ENCODE results near the gene DOP1B. TPM values are rescaled to one million over a fixed set of nuclear protein-coding genes. Genes with fewer than 3 reads are reported as not detected.

The DOP1B gene
- total and polyA plus RNA-seq, 10 of the 15 experiments (the other 5 are each of a cell fraction or from before 2014, with no cell fraction given): 1.2 to 12.2 (median 4.3) TPM

GRCh38 chr21:36124395-36124794 is 32.2 kb upstream of the DOP1B start:
- ChIA-PET RAD21 (ENCODE audit: unreplicated experiment) (no interaction called here), CTCF (interaction anchor here (0.6 to 2.1 kb wide), 8 partner anchors 10 to 198 kb away, joined by 3 to 6 read pairs (median 4); no protein-coding TSS in a partner anchor), SMC1A (ENCODE audit: uncharacterized antibody, unreplicated experiment) (interaction anchor here (1.2 kb wide), 1 partner anchor 10 kb away, joined by 3 read pairs; no protein-coding TSS in a partner anchor), POLR2A (no interaction called here)
- Histone ChIP-seq H3K36me3 (ENCODE audit: control insufficient read depth in 2 of 2, insufficient read depth in 2 of 2, low read length in 1 of 2) (no peaks in the 10 kb centered on the region), H2AFZ (ENCODE audit: control insufficient read depth, low read depth, low read length) (no peak overlapping the region), H3K27me3 (replicated peaks in 1 of 2; ENCODE audit: control insufficient read depth in 2 of 2, insufficient read depth in 2 of 2, low read length in 1 of 2) (no peaks in the 10 kb centered on the region), H3K9ac (ENCODE audit: control insufficient read depth, insufficient read depth, low read length) (no peak overlapping the region), H3K9me3 (replicated peaks; ENCODE audit: control insufficient read depth, insufficient read depth, low read length) (no peaks in the 10 kb centered on the region), H3K4me3 (no peak overlapping the region), H4K20me1 (ENCODE audit: control insufficient read depth, insufficient read depth) (no peaks in the 10 kb centered on the region), H3K4me1 (ENCODE audit: control insufficient read depth, insufficient read depth, low read length) (peaks cover 5% of the 10 kb centered on the region; the same call in 1 of the 2 replicates), H3K27ac (ENCODE audit: control insufficient read depth, insufficient read depth) (no peak overlapping the region), H3K4me2 (ENCODE audit: control insufficient read depth, insufficient read depth) (no peak overlapping the region), H3K79me2 (ENCODE audit: control insufficient read depth, insufficient read depth, low read length) (no peaks in the 10 kb centered on the region)
- intact Hi-C loops (cut with micrococcal nuclease; ENCODE audit: unreplicated experiment) (no loop called here), in situ Hi-C loops (cut with MboI) (no loop called here)
- no TSS peak for BruUV-seq (replicated peaks)
- DNase-seq (ENCODE audit: low read depth, low spot score) (no peak), ATAC-seq (no peak), FAIRE-seq (no peak)
- 95% methylated on average over 2 of the region's 2 CpGs for WGBS (ENCODE audit: insufficient coverage, insufficient replicate concordance, low lambda C conversion rate, missing lambda C conversion rate)
- TF ChIP-seq ZBTB11 (CRISPR knock-in tag; IDR thresholded peaks at IDR 0.05) (no peak), MYC (IDR thresholded peaks at IDR 0.05; ENCODE audit: insufficient read depth, insufficient read length, insufficient replicate concordance, low read length, severe bottlenecking) (no peak), DPF2 (IDR thresholded peaks at IDR 0.05) (no peak), MXI1 (IDR thresholded peaks at IDR 0.05; ENCODE audit: low read depth, low read length) (no peak), IRF3 (IDR thresholded peaks at IDR 0.05) (no peak), ATF3 (IDR thresholded peaks at IDR 0.05; ENCODE audit: borderline replicate concordance, extremely low read depth, low read depth, low read length) (no peak), CHD4 (IDR thresholded peaks at IDR 0.05) (no peak), ZSCAN29 (IDR thresholded peaks at IDR 0.05) (no peak), KLF5 (IDR thresholded peaks at IDR 0.05; ENCODE audit: partially characterized antibody) (no peak), CHD1 (IDR thresholded peaks at IDR 0.05; ENCODE audit: low read depth, low read length) (no peak), SKIL (IDR thresholded peaks at IDR 0.05; ENCODE audit: low read depth, poor library complexity, severe bottlenecking) (no peak), NFXL1 (IDR thresholded peaks at IDR 0.05; ENCODE audit: borderline replicate concordance) (no peak), HDAC6 (IDR thresholded peaks at IDR 0.05; ENCODE audit: unreplicated experiment) (no peak), E4F1 (IDR thresholded peaks at IDR 0.05; ENCODE audit: borderline replicate concordance, partially characterized antibody) (no peak), FOXM1 (IDR thresholded peaks at IDR 0.05; ENCODE audit: low read depth, low read length) (no peak)
